GM19455 (cell line): ENCODE results near the gene SLC35F6.
"Not testable (repeated sequence)": the region's sequence is repeated elsewhere in the genome, so short reads cannot be mapped to it uniquely, and the experiment has no call there.

ENCODE experiments used
- ATAC-seq: cut with Tn5 transposase; IDR thresholded peaks from one replicate; pipeline ENCODE4 v1.9.1; 2021; ENCODE audit not compliant: unreplicated experiment

Gene SLC35F6

DNA sequence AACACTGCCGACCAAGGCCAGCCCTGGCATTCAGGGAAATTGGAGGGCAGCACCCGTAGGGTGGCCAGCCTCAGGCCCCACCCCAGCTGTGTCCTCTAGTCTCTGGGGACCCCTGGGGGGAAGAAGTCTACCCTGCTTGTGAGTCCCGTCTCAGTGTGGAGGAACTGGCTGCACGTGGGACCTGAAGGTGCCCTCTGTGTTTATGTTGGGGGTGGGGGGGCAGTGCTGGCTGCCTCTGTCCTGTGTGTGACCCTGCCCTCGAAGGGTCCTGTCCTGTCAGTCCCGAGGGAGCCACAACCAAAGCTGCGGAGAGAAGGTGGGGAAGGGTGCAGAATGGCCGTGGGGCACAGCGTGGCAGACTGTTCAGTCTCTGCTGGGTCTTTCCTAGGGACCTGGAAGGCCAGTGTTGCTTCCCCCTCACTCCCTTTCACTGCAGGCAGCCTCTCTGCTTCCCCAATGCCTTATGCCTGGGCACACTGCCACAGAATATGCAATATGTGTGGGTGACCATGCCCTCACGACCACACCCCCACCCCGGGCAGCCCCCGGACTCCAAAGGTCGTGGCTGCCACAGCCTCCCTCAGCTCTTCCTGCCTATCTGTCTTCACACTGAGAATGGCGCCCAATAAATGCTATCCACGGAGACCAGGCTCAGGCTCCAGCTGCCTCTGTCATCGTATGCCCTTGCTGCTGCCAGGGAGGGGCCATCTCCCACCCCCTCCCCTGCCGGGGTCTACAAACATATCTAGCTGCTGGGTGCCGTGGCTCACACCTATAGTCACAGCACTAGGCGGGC, 33.3 kb upstream of the SLC35F6 start:
- no peak for ATAC-seq

DNA sequence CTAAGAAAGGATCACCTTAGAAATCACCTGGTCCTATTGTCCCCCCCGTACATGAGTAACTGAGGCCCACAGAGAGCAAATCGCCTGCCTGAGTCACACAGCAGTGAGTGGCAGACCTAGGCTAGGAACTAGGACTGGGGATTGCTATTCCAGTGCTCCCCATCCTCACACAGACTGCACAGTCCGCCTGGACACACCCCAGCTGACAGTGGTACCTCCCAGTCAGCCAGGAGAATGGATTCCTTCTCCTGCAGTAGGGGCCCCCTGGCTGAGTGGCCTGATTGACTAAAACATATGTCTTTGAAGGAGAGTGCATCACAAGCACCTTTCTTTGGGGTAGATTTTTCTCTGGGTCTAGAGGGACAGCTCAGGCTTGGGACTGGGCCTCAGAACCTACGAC, 32.4 kb upstream of the SLC35F6 start:
- ATAC-seq = no peak

DNA sequence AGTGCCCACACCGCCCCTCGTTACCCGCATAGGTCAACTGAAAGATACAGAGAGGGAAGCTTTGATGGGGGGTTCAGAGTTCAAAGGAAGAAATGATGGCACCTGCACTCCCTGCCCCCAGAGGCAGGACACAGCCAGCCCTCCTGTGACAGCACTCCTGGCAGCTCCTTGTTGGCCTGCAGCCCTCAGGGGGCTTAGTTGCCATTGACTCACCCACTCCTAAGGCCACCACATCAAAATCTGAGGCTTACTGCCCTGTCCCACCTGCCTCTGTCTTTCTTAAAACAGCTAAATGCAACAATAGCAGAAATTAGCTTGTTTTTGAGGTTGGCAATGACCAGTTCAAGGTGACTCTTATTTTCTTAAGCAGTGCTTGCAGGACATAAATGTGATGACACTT, 31.6 kb upstream of the SLC35F6 start:
- no peak for ATAC-seq

DNA sequence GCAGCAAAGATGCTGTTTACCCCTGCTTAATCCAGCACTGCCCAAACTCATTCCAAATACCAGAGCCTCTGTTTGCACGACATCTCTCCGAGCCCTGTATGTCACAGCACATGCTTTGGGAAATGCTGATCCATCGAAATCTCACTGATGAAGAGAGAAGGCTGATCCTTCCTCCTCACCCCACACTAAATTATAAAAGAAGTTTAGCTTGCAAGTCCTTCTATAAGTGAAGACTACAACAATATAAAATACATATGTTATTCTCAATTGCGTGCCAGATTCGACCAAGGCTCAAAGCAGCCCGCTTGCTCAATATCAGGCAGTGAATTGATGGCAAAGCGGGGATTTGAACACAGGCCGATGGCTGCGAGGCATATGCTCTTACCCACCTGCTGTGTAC, 30.7 kb upstream of the SLC35F6 start:
- no peak for ATAC-seq

DNA sequence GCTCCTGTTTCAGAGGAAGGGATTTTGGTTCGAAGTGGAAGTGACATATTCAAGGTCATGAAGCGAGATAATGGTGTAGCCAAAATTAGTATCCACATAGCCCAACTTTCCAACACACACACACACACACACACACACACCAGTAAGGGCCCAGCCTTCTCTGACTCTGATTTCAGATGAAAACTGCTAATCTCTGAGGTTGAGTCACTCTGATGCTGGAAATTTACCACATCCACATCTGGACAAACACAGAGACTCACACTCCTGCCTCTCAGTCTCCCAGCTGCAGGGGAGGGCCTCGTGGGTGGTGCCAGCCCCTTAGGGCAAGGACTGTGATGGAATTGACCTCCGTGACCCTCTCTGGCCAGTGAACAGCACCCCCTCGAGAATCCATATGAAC, 29.0 kb upstream of the SLC35F6 start:
- ATAC-seq = no peak

DNA sequence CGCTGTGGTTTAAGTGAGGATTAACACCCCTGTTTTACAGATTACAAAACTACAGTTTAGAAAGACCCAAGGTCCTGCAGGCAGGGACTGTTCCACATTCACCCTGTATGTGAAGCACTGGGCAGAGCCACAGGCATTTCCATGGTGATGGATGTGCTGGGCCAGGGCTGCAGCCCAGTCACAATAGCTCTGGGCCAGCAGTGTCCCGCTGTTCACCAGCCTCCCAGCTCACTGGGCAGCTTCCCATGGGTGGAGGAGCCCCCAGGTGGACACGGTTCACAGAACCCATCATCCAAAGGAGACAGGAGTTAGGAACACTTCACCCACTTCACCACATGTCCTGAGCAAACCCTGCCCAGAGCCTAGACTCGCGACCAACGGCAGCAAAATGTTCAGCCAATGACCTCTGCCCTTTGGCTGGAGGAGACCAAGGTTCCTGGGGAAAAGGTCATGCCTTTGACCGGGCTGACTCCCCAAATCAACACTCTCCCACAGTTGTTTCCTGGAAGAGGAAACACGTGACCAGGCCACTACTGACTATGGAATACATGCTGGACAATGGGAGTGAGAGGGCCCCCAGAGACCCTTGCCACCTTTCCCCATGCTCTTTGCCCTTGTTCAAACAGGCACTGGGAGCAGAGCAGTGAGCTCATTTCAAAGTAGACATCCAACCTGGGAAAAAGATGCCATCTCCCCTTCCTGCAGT, 28.0 kb upstream of the SLC35F6 start:
- no peak for ATAC-seq

DNA sequence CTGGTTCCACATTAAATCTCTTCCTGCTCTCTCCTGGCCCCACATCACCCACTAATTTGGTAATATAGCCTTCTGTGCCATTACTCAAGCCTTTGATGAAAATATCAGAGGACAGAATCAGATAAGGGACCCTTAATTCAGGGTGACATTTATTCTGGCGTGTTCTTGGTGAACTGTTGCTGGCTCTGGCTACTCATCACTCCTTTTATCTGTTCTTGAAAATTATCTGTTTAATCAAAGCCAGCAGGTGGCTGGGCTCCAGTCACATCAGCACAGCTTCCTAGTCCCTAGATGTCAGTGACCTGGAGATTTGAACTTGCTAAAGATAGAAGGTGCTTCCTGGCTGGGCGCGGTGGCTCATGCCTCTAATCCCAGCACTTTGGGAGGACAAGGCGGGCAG, 26.9 kb upstream of the SLC35F6 start:
- ATAC-seq = no peak

DNA sequence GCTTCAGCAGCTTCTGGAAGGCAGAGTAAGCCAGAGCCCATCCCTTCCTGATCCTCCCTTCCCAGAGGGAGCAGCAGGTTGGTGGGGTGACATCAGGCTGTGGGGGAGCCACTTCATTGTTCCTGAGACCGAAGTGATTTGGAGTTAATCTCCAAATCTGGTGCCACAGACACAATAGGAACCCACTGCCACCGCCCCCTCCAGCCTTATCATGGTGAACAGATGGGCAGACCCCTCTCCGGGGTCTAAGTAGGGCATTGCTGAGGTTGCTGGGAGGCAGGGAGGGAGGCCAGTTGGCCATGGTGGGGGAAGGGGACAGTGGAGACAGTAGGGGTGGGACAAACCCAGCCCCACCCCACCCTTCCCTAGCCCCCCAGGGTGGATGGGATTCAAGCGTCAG, 25.6 kb upstream of the SLC35F6 start:
- ATAC-seq = no peak

DNA sequence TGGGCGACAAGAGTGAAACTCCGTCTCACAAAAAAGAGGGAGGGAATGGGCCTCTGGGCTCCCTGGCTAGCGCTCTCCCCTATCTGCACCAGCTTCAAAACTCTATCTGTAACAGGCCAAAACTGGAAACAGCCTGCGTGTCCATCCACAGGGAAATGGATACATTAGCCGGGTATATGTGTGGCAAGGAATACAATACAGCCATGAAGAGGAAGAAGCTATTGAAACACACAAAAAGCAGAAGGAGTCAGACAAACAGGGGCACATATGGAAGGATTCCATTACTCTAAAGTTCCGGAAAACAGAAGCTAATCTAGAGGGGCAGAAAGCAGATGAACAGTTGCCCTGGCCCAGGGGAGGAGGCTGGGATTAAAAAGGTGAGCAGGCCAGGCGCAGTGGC, 24.6 kb upstream of the SLC35F6 start:
- ATAC-seq = no peak

DNA sequence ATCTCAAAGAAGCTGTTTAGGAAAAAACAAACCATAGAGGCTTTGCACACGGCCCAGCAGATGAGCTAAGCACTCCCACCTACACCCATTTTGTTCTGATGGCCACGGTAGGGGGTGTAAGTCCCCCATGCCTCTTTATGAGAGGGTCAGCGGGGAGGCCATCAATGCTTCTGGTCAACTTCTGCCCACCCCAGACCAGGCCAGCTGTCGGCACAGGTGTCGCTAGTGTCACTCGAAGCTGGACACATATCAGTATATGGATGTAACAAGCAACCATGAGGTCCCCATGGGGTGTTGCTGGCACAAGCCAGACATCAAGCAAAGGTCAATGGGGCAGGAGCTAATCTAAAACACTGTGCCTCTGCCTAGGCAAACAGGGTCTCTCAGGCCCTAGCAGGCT, 23.7 kb upstream of the SLC35F6 start:
- ATAC-seq = no peak

DNA sequence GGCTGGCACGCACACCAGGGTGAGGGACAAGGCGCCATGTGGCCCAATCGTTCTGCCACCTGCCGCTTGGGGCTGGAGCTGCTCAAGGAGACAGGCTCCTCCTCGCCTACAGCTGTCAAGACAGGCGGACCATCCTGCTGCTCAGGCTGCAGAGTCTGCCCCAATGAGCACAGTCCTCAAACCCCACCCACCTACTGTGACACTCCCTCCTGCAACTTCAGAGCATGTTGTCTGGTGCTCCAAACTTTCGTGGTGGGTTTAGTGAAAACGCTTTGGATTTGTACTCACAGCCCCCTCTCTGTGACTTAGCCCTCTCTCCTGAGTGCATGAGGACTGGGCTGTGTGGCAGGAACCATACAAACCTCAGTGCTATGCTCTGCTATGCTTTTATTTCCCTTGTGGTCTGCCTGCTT, 23.2 kb upstream of the SLC35F6 start:
- ATAC-seq = no peak

DNA sequence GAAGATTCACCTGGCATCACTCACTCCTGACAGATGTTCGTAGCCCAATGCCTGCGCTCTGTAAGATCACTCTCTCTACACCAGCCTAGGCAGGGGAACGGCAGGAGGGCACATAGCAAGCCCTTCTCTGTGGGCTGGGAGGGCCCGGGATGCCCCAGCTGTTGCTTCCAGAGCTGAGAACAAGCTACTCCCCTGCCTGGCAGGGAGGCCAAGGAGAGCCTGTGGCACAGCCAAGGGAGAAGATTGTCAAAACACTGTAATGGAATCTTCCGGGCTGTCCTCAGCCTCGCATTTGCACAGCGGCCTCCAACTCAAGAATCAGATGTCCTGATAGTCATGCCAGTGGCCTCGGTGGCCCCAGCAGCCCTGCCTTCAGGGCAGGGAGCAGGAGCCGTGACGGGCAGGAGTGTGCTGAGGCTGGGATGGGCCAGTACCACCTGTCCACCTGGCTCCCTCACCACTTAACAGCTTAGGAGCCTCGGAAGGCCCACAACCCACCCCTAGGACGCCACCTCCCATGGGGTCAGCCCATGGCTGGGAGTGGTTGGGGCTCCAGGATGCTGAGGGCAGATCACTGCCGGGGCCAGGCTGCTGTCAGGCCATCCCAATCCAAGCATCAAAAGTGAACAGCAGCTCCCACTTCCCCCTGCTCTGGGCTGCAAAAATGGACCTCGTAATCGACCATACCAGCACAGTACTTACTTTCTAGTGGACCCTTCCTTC, 21.9 kb upstream of the SLC35F6 start:
- ATAC-seq = no peak

DNA sequence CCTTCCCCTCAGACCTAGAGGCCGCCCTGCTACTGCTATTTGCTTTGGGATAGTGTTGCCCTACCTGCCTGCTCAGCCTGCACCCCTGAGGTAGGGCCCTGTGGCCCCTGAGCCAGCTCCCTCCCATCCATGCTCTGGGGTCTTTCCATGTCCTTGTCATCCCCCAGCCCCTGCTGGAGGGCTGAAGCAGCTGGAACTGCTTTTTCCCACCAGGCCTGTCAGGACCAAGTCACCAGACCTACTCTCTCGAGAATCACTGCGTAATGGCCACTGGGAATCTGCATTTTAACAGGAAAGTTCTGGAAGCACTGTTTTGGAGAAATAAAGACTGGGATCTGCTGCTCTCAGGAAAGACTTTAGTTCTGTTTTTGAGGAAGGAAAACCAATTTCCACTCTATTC, 20.2 kb upstream of the SLC35F6 start:
- no peak for ATAC-seq

DNA sequence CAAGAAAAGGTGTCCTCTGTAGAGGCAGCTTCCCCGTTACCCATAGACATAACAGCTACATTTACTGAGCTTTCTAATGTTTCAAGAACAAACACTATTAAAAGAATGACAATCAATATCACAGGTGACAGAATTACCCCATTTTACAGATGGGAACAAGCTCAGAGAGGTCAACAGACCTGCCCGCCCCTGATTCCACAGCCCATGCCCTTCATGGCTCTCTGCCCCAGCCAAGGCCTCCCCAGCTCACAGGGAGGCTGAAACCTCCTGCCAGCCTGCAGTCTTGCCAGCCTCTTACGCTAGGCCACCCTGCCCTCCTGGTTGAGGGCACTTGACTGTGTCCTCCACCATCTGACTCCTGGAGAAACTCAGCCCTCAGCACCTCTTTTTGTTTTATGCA, 19.1 kb upstream of the SLC35F6 start:
- no peak for ATAC-seq

DNA sequence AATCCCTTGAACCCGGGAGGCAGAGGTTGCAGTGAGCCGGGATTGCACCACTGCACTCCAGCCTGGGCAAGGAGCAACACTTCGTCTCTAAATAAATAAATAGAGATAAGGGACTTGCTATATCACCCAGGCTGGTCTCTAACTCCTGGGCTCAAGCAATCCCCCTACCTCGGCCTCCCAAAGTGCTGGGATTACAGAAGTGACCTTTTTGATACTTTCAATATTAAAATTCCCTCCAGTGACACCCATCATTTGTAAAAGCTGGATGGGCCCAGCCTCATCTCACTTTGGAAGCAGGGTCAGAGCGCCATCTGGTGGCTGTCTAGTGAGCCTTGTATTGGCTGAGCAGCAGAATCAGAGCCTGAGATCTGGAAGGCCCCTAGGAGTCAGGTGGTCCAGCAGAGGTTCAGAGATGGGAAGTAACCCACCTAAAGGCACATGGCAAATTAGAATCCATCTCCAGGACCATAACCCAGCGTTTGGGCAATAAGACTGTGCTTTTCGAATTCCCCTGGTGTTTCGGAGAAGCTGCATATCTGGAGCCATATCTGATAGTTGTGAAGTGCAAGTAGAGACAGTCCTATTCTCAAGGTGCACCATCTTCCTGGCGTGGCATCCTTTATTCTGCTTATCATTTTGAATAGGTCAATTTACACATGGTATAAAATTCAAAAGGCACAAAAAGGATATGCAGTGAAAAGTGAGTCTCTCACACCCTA, 18.3 kb upstream of the SLC35F6 start:
- ATAC-seq = no peak

DNA sequence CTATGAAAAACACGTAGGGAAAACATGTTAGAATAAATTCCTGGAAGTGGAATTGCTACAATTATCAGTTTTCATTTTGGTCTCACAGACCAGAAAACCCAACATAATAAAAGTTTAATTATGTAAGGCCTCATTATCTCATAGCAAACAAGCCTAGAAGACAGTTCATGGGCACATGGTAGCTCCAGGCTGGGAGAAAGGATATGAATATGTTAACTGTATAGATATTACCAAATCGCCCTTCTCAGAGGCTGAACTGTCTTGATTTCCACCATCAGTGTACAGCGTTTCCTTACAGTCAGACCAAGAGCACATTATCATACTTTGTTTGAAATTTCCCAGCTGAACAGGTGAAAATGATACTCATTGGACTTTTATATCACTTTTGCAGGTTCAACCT, 17.1 kb upstream of the SLC35F6 start:
- no peak for ATAC-seq

DNA sequence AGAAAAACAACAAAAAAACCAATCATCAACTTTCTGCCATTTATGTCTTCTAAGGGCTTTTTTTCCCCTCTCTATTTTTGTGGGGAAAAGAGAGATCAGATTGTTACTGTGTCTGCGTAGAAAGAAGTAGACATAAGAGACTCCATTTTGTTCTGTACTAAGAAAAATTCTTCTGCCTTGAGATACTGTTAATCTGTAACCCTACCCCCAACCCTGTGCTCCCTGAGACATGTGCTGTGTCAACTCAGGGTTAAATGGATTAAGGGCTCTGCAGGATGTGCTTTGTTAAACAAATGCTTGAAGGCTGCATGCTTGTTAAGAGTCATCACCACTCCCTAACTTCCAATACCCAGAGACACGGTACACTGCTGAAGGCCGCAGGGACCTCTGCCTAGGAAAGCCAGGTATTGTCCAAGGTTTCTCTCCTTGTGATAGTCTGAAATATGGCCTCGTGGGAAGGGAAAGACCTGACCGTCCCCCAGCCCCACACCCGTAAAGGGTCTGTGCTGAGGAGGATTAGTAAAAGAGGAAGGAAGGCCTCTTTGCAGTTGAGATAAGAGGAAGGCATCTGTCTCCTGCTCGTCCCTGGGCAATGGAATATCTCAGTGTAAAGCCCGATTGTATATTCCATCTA, 14.2 kb upstream of the SLC35F6 start:
- ATAC-seq = not testable (repeated sequence)

DNA sequence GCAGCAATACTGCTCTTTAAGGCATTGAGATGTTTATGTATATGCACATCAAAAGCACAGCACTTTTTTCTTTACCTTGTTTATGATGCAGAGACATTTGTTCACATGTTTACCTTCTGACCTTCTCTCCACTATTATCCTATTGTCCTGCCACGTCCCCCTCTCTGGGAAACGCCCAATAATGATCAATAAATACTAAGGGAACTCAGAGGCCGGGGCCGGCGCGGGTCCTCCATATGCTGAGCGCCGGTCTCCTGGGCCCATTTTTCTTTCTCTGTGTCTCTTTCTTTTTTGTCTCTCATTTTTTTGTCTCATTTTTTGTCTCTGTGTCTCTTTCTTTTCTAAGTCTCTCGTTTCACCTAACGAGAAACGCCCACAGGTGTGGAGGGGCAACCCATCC, 13.6 kb upstream of the SLC35F6 start:
- not testable (repeated sequence) for ATAC-seq

DNA sequence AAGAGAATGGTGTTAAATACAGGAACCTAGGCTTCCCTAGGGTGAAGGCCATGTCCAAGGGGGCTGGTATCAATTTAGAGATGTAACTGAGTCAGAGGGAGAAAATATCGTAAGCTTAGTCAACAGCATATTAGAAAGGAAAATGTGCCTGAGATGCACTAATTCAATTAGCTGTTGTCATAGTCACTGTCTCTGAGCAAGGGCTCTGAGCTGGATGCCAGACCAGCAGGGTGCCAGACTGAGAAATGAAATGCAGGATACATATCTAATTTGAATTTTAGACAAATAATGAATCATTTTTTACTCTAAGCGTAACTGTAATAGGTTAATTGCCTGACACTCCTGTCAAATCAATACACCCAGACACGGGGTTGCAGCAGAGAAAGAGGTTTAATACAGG, 11.4 kb upstream of the SLC35F6 start:
- no peak for ATAC-seq

DNA sequence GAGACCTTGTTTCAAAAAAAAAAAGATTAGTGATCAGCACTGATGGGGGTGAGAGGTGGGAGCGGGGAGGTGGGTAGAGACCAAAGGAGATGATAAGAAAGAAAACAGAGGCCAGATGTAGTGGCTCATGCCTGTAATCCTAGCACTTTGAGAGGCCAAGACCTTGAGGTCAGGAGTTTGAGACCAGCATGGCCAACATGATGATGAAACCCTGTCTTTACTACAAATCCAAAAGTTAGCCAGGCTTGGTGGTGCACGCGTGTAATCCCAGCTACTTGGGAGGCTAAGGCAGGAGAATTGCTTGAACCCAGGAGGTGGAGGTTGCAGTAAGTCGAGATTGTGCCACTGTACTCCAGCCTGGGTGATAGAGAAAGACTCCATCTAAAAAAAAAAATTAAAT, 9.5 kb upstream of the SLC35F6 start:
- no peak for ATAC-seq
